Right cardiac atrium (tissue), 5 donors: ENCODE measurements around the gene SLC5A12. TPM values are rescaled to one million over a fixed set of nuclear protein-coding genes. Genes with fewer than 3 reads are reported as not detected.

Source experiments
- polyA plus RNA-seq: library from polyadenylated mRNA; stranded (reverse); fragments of 200-250 nt; gene quantifications from one replicate; pipeline ENCODE4 v1.2.3, GENCODE V29; 2013
- total RNA-seq, 4 donors: library from RNA; stranded (reverse); fragmentation: NEBNext Ultra II Directional; extraction: Animal tissue kit (Norgen Biotek cat#: 25700); gene quantifications; one replicate each; pipeline ENCODE4 v1.2.1, GENCODE V29; 2021
- donor health status: healthy with polysubstance abuse.
- donor health status: DM: no; HTN: yes; CAD: no.
- donor health status: DM: no; HTN: no; CAD: no.
- donor health status: DM: no; HTN: yes; CAD: no; lungs with severe emphysema.
- donor health status: DM: yes; HTN: yes; CAD: no.

Gene SLC5A12
- total and polyA plus RNA-seq, 5 donors: 4.4 to 18.5 (median 12.1) TPM

Other genes with a start within 250 kb of the SLC5A12 start
- not detected for gene MUC15, start 149.8 kb downstream of the SLC5A12 start, total RNA-seq
- not detected for gene MUC15, start 149.8 kb downstream of the SLC5A12 start, polyA plus RNA-seq